ENCODE data around the gene GP1BA. TPM values are rescaled to one million over a fixed set of nuclear protein-coding genes. Genes with fewer than 3 reads are reported as not detected.
A peak's percentile ranks its signal among the peaks of the same experiment; 100 is the strongest.

The GP1BA gene
- total RNA-seq, 2 experiments from 2014 or later = not detected

DNA sequence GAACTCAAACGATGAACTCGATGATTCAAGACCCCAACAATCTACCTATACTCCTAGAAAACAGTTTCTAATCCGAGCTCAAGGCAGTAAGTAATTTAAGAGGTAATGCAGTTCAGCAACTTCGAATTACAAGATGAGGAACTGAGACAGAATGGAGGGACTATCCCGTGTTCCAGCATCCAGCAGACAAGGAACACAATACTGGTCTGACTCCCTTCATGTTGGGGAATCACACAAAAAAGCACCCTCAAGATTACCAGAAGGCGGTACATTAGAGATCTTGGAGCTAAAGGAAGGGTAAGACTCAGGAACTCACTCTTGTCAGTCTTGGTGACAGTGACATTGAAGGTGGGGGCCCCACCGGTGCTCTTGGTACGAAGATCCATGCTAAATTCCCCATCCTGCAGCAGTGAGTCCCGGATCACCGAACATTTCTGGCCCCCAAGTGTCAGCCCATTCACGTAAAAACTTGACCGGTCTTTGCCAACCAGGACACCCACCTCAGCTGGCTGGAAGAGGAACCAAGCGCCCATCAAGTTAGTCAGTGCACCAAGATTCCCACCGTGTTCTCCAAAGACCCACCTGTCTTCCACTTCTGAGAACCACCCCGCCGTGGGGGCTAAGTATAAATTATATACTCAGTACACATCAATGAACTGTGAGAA is 14.4 kb downstream of the GP1BA start:
- Mint-ChIP-seq H3K9me3 (no peaks in the 10 kb centered on the region), H3K36me3 (ENCODE audit: low read depth) (peaks cover 62% of the 10 kb centered on the region), H3K27ac (peak overlapping the region; percentile 99), H3K27me3 (no peaks in the 10 kb centered on the region), H3K4me3 (peak overlapping the region; percentile 97), H3K4me1 (ENCODE audit: low read depth) (peaks cover 52% of the 10 kb centered on the region)
- DNase-seq (no peak), ATAC-seq (no peak)
- TF ChIP-seq, protein P1, sequence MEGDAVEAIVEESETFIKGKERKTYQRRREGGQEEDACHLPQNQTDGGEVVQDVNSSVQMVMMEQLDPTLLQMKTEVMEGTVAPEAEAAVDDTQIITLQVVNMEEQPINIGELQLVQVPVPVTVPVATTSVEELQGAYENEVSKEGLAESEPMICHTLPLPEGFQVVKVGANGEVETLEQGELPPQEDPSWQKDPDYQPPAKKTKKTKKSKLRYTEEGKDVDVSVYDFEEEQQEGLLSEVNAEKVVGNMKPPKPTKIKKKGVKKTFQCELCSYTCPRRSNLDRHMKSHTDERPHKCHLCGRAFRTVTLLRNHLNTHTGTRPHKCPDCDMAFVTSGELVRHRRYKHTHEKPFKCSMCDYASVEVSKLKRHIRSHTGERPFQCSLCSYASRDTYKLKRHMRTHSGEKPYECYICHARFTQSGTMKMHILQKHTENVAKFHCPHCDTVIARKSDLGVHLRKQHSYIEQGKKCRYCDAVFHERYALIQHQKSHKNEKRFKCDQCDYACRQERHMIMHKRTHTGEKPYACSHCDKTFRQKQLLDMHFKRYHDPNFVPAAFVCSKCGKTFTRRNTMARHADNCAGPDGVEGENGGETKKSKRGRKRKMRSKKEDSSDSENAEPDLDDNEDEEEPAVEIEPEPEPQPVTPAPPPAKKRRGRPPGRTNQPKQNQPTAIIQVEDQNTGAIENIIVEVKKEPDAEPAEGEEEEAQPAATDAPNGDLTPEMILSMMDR (IDR thresholded peaks at IDR 0.05) = no peak
- intact Hi-C loops (cut with micrococcal nuclease) = no loop called here
- POLR2A ChIA-PET = interaction anchor here (1.0 to 20.8 kb wide), 9 partner anchors 7 to 84 kb away, joined by 3 to 627 read pairs (median 11); partner anchors contain the start of genes C17orf107, CAMTA2, INCA1 and KIF1C
- CTCF ChIA-PET = interaction anchor here (0.7 to 2.8 kb wide), 5 partner anchors 21 to 84 kb away, joined by 3 to 8 read pairs (median 5); partner anchors contain the start of genes CHRNE and SPAG7

DNA sequence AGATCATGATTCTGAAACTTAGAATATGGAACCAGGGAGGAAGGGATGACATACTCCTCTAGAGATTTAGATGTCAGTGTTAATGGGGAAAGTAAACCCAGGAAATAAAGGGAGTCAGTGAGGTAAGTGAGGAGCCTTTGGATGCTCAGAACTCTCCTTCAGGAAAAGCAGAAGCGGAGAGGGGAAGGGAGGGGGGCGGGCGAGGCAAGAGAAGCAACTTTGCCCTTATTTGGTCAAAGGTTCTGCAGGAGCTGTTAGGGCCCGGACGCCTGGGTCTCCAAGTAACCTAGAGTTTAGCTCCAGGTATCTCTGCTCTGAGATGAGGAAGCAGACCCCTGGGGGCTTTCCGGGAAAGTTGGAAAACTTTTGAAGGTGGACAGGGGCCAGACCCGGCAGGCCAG is 14.9 kb downstream of the GP1BA start:
- ATAC-seq = no peak
- DNase-seq = no peak
- H3K9me3 Mint-ChIP-seq = no peaks in the 10 kb centered on the region
- TF ChIP-seq, protein P1 (IDR thresholded peaks at IDR 0.05) = no peak
- H3K27me3 Mint-ChIP-seq = no peaks in the 10 kb centered on the region
- H3K27ac Mint-ChIP-seq = peak overlapping the region; percentile 99
- ChIA-PET CTCF (interaction anchor here (1.4 to 2.8 kb wide), 4 partner anchors 20 to 44 kb away, joined by 3 to 8 read pairs (median 6); partner anchors contain the start of genes CHRNE and SPAG7), POLR2A (interaction anchor here (1.1 to 20.8 kb wide), 10 partner anchors 8 to 83 kb away, joined by 4 to 627 read pairs (median 10); partner anchors contain the start of genes C17orf107, CAMTA2, CHRNE and INCA1)
- intact Hi-C loops (cut with micrococcal nuclease) = loop anchor here (1.0 kb wide), 1 partner anchor 22 kb away; no protein-coding TSS in a partner anchor
- peaks cover 51% of the 10 kb centered on the region for H3K4me1 Mint-ChIP-seq (ENCODE audit: low read depth)
- peaks cover 56% of the 10 kb centered on the region for H3K36me3 Mint-ChIP-seq (ENCODE audit: low read depth)
- peak overlapping the region; percentile 97 for H3K4me3 Mint-ChIP-seq

DNA sequence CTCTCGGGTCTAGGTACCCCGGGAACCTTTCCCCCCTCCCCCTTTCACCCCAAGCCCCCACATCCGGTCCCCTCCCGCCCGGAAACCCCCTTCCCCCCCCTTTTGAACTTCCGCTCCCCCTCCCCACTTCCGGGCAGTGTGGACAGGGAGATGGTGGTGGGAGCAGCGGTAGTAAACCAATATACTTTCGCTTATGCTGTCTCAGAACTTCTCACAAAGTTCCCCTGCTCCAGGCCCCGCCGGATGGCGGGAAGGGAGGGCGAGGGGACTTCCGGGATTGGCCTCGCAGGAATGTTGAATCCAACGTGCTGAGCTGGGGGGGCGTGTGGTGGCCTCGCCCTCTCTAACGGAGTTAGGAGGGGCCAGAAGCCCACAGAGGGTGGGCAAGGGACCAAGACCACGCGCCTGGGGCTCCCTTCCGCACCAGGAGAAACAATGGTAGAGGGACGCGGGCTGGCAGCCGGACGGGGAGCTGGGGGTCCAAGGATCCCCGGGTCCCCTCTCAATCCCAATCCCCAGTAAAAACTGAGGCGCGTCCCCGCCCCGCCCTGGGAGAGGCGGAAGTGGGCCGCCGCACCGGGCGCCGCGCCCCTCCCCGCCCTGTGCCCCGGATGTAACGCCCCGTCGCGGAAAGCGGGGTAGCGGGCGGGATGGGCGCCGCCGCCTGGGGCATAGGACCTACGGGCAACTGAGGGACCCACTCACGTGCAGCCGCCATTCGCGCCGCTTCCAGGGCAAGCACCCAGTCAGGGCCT is 15.5 kb downstream of the GP1BA start:
- DNase-seq = peak; percentile 80
- CTCF ChIA-PET = interaction anchor here (2.2 to 2.8 kb wide), 2 partner anchors 20 to 22 kb away, joined by 8 read pairs; partner anchors contain the start of gene SPAG7
- H3K4me3 Mint-ChIP-seq = peak overlapping the region; percentile 97
- TF ChIP-seq, protein P1 (IDR thresholded peaks at IDR 0.05) = no peak
- POLR2A ChIA-PET = interaction anchor here (0.6 to 20.8 kb wide), 15 partner anchors 8 to 705 kb away, joined by 3 to 627 read pairs (median 6); partner anchors contain the start of genes C17orf107, CAMTA2, CHRNE and INCA1
- peaks cover 45% of the 10 kb centered on the region for H3K4me1 Mint-ChIP-seq (ENCODE audit: low read depth)
- intact Hi-C loops (cut with micrococcal nuclease) = loop anchor here (1.0 kb wide), 1 partner anchor 22 kb away; no protein-coding TSS in a partner anchor
- peak; percentile 8 for ATAC-seq
- H3K27ac Mint-ChIP-seq = peak overlapping the region; percentile 99
- H3K27me3 Mint-ChIP-seq = no peaks in the 10 kb centered on the region
- H3K36me3 Mint-ChIP-seq (ENCODE audit: low read depth) = peaks cover 50% of the 10 kb centered on the region
- no peaks in the 10 kb centered on the region for H3K9me3 Mint-ChIP-seq

DNA sequence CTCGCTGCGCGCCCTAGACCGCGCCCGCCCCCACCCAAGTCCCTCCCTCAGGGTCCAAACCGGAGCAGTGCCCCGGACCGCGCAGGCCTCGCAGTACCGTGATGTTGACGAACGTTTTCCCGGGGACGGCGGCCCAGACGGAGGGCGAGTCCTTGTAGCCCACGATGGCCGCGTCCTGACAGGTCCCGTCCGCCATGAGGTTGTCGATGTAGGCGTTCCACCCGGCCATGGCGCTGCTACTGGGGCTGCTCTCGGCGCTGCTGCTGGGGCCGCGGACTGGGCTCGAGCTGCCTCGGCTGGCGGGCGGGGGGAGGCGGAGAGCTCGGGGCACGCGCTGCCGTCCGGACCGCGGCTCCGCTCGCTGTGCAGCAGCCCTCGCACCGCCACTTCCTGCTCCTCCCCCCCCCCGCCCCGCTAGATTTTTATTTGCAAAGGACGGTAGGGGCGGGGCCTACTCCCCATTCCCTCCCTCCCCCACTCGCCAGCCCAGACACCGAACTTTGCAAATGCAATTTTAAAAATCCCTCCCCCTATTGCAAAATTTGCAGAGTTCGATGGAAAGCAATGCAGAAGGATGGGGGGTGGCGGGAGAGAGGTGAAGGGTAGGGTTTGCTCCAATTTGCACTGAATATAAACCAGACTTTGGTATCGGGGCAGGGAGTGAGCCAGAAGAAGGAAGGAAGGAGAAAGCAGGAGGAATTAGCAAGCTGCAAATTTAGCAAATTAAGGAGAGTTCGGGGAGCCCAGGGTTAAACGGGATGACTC is 16.3 kb downstream of the GP1BA start, which contains the start of gene PFN1:
TSS of gene PFN1 (minus strand) at position 365 of the 765 bp plus-strand sequence. CDS start at position 229, 136 bp downstream.
- TF ChIP-seq, protein P1 (IDR thresholded peaks at IDR 0.05) = no peak
- Mint-ChIP-seq H3K9me3 (no peaks in the 10 kb centered on the region), H3K27ac (peak within 1 kb of the TSS; percentile 99), H3K27me3 (no peaks in the 10 kb centered on the region), H3K36me3 (ENCODE audit: low read depth) (peaks cover 45% of the 10 kb centered on the region), H3K4me1 (ENCODE audit: low read depth) (peaks cover 37% of the 10 kb centered on the region), H3K4me3 (peak within 1 kb of the TSS; percentile 97)
- ATAC-seq = peak; percentile 50
- peak; percentile 96 for DNase-seq
- intact Hi-C loops (cut with micrococcal nuclease) = no loop called here
- ChIA-PET POLR2A (interaction anchor here (0.6 to 20.8 kb wide), 18 partner anchors 9 to 706 kb away, joined by 3 to 627 read pairs (median 4); partner anchors contain the start of genes C17orf107, CAMTA2, CHRNE and KIF1C), CTCF (interaction anchor here (1.4 to 2.8 kb wide), 2 partner anchors 8 to 21 kb away, joined by 3 to 8 read pairs; partner anchors contain the start of genes RNF167 and SLC25A11)

Measured in activated CD8-positive, alpha-beta T cell treated with anti-CD3 and anti-CD28 coated beads for 36 hours (primary cell).